ENCODE data around the gene DMRT3.

Gene DMRT3, protein sequence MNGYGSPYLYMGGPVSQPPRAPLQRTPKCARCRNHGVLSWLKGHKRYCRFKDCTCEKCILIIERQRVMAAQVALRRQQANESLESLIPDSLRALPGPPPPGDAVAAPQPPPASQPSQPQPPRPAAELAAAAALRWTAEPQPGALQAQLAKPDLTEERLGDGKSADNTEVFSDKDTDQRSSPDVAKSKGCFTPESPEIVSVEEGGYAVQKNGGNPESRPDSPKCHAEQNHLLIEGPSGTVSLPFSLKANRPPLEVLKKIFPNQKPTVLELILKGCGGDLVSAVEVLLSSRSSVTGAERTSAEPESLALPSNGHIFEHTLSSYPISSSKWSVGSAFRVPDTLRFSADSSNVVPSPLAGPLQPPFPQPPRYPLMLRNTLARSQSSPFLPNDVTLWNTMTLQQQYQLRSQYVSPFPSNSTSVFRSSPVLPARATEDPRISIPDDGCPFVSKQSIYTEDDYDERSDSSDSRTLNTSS

DNA sequence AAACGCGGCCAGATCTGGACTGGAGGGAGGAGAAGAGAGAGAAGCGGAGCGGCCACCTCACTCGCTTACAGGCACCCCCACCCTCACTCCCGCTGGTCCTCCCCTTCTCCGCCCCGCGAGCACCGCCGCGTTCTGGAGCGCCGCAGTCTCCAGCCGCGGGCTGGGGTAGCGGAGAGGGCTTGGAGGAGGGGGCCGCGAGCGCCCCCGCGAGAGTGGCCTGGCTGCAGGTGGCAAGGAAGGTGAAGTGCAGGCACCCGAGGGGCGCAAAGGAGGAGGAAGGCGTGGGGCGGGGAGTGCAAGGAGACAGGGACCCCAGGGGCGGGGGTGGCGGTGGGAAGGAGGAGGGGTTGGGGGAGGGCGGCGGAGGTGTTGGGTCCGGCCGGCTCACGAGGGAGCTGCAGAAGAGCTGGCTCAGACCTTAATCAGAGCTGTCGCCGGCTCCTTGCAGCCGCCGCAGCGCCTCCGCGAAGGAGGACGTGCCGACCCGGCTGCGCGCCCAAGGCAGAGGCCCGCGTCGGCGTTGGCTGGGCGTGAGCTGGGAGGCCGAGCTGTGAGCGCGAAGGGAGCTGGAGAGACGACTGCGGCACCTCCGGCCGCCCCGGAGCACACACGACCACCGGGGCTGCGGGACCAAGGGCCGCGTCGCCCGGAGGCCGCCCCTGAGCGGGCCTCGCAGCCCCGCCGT, at the start of gene DMRT3:
DMRT3 (plus strand) TSS at position 398 of the 685 bp plus-strand sequence. CDS start 347 bp downstream, outside the sequence.
- DNase-seq (ENCODE audit: low spot score), result peak; percentile 33

- no peak for DNase-seq (ENCODE audit: low spot score)
Measured at GRCh38 chr9:926976-927375, 49.5 kb upstream of the DMRT3 start.

- DNase-seq (ENCODE audit: low spot score), result peak; percentile 21
Measured at GRCh38 chr9:928363-929042, 48.0 kb upstream of the DMRT3 start.

- DNase-seq (ENCODE audit: low spot score), result no peak
Measured at GRCh38 chr9:929719-930118, 46.7 kb upstream of the DMRT3 start.

GRCh38 chr9:933356-933755, 43.1 kb upstream of the DMRT3 start:
- no peak for DNase-seq (ENCODE audit: low spot score)

DNA sequence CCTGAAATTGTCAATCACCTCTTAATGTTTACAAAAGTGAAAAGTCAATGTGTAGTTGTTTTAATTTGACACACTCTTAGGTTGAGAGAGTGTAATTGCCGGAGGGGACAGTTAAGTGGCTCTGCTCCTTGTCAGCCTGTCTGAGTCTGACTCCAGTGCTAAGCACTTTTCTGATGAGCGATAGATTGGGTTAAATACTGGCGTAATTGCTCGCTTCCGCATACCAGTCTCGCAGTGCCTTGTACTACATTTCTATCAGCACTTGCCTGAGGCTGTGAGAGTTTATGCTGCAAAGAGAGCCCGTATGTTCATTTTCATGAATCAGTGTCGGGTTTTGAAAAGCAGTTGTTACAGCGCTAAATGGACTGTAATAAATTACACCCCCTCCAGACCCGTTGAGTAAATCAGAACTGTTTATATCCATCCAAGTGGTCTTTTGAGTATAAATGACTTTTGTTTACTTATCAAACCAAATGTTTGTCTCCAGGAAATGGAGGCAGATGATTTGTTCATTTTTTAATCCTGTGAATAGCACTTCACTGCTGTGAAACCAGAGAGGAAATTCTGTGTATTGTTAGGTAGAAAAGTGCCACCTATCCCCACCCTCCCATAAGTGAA, 41.0 kb upstream of the DMRT3 start:
- DNase-seq (ENCODE audit: low spot score), result peak; percentile 22

DNA sequence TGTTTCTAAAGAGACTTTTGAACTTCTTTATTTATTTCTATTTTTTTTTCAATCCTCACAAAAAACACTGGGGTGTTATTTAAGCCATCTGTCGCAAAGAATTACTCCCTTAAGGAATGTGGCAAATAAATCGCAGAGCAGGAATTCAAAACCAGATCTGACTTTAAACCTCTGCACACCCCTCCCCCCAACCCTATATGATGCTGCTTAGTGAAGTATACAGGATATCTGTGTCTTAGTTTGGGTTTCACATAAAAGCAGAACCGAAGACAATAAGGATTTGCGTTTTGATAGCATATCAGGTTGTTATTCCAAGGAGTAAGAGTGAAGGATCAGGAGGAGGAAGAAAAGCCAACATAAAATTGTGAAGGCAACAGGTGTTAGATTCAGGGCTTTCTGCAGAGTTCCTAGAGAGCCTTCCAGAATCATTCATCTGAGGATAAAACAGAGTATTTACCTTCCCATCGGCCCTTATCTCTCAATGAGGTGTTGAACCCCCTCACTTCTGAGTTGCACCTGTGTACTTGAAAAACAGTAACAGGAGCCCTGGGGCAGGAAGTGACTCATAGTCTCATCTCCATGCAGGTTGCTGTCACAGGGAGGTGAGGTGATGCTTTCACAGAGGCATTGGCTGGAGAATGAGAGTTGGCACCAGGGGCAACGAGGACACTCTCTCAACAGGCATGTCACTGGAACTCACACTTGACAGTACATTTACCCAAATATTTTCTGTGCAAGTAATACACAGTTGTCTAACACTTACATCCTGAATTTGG, 33.5 kb upstream of the DMRT3 start:
- DNase-seq (ENCODE audit: low spot score), result no peak

GRCh38 chr9:947985-948384, 28.5 kb upstream of the DMRT3 start:
- DNase-seq (ENCODE audit: low spot score), result no peak

DNA sequence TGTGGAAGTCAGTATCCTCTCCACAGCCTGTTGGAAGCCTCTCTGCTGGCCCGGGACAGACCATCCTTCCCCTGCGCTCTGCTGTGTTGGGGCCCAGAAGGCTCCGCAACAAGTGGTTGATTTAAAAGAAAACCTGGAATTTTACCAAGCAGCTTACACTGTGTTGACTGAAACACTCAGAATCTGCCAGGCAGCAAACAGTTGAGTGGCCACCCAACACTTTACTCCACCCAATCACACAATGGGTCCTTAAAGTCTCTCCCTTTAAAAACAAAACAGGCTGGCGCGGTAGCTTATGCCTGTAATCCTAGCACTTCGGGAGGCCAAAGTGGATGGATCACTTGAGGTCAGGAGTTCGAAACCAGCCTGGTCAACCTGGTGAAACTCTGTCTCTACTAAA, 28.0 kb upstream of the DMRT3 start:
- DNase-seq (ENCODE audit: low spot score), result no peak

- no peak for DNase-seq (ENCODE audit: low spot score)
Measured at GRCh38 chr9:950139-950538, 26.3 kb upstream of the DMRT3 start.

GRCh38 chr9:952546-952945, 23.9 kb upstream of the DMRT3 start:
- no peak for DNase-seq (ENCODE audit: low spot score)

DNA sequence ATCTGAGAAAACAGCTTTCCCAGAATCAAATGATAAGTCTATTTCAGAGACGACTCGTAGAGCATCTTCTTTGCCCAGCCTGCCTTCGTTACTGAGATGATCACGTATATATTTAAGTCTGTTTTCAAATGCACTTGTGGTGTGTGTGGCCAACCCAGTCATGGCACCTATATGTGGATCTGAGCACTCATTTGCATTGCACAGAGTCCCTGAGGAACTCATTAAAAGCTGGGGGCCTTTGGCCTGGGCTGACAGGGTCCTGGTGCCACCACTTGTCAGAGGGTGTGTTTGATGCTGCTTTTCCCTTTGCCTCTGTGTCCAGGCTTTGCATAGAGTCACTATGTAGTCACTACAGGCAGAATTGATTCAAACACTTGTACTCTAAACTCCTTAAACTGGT, 17.4 kb upstream of the DMRT3 start:
- no peak for DNase-seq (ENCODE audit: low spot score)

DNA sequence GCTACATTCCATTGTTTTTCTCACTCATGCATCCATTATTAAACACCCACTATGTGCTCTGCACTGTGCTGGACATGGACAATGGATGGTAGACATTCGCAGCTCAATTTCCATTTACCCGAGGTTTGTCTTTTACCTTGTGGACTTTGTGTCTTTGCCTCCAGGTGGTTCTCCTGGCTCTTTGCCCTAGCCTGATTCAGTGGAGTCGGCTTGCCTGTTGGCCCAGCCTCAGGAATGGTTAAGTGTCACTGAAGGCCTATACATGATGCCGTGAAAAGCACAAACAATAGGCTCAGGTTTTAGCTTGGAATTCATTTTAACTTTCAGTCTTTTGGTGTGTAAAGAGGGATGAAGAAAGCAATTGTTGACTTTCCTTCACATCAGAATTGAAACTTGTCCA, 16.5 kb upstream of the DMRT3 start:
- no peak for DNase-seq (ENCODE audit: low spot score)

GRCh38 chr9:962023-962422, 14.4 kb upstream of the DMRT3 start:
- no peak for DNase-seq (ENCODE audit: low spot score)

- DNase-seq (ENCODE audit: low spot score), result no peak
Measured at GRCh38 chr9:965497-965896, 11.0 kb upstream of the DMRT3 start.

DNA sequence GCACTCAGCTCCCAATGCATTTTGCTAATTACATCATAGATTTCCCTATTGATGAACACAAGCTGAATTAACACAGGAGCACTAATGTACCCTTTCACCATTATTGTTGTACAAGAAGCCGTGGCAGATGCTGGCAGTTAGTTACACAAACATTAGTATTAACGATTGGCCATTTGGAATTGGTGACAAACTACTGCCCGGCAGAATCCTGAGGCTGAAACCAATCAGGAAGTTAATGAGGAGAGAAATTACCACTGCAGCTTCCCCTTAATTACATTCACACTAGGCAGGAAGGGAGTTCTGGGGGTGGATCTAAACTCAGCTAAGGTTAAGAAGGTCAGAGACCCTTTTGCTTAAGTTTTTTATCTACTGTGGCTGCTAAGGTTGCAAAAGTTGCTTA, 9.6 kb upstream of the DMRT3 start:
- DNase-seq (ENCODE audit: low spot score), result no peak

GRCh38 chr9:967436-967835, 9.0 kb upstream of the DMRT3 start:
- DNase-seq (ENCODE audit: low spot score), result no peak

DNA sequence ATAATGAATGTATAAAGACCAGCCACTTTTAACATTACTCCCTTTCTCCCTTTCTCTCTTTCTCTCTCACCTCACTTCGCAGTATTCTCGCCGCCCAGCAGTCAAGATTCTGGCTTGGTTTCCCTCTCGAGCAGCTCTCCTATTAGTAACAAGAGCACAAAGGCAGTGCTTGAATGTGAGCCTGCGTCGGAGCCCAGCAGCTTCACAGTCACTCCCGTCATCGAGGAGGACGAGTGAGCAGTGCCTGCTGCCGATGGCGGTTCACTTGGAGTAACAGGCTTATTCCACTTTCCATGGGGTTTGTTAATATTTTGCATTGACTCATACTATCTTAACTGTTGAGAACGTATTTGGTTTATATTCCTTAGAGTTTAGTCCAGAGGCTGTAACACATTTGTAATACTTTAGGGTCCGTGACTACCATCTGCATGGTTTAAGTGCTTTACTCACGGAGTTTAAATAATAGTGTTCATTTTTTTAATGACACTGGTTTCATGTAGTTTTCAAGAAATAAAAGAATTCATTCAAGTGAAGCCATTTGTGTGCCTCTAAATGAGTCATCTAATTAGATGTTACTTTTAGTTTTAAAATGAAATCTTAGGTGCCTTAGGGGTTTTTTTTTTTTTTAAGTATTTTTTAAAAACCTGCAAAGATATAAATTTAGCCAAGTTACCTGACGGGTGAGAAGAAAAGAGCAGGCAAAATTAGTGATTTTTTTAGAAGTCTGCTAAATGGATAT, 8.4 kb upstream of the DMRT3 start:
- no peak for DNase-seq (ENCODE audit: low spot score)

GRCh38 chr9:969310-970150, 6.9 kb upstream of the DMRT3 start:
- DNase-seq (ENCODE audit: low spot score), result no peak

All from AG20443 (cell line).